Caki2 (cell line): Measurements from ENCODE around the gene ZNF536. TPM values are rescaled to one million over a fixed set of nuclear protein-coding genes. Genes with fewer than 3 reads are reported as not detected.

ENCODE experiments used
- DNase-seq: peaks from one replicate; pipeline ENCODE4 v3.0.0-alpha.2; 2015; ENCODE audit warnings: low read depth
- in situ Hi-C: cut with HindIII; loops from 2 replicates; pipeline ENCODE4 v1.10.0; 2016; ENCODE audit warnings: low sequenced_read_pairs, low pct_unique_long_range_greater_than_20kb, mixed read lengths
- total RNA-seq: library from RNA; depleted of rRNA; stranded (reverse); fragments of >200 nt; shearing (Covaris generic); gene quantifications from 2 replicates; pipeline ENCODE4 v1.2.3, GENCODE V29; 2014; ENCODE audit warnings: low replicate concordance

The ZNF536 gene
- total RNA-seq, 1 experiment from 2014 or later = not detected

GRCh38 chr19:30522341-30522740, 150.2 kb downstream of the ZNF536 start:
- in situ Hi-C loops = no loop called here
- DNase-seq = no peak

GRCh38 chr19:30523791-30524190, 151.6 kb downstream of the ZNF536 start:
- in situ Hi-C loops = no loop called here
- DNase-seq = no peak

- in situ Hi-C loops = no loop called here
- no peak for DNase-seq
Observed at GRCh38 chr19:30525383-30525782, 153.2 kb downstream of the ZNF536 start.

- in situ Hi-C loops = no loop called here
- DNase-seq = no peak
Observed at GRCh38 chr19:30528919-30529318, 156.7 kb downstream of the ZNF536 start.

GRCh38 chr19:30529876-30530275, 157.7 kb downstream of the ZNF536 start:
- in situ Hi-C loops = no loop called here

GRCh38 chr19:30530751-30531150, 158.6 kb downstream of the ZNF536 start:
- no peak for DNase-seq
- in situ Hi-C loops = no loop called here

More at GRCh38 chr19:30529876-30530275, 157.7 kb downstream of the ZNF536 start:
- no peak for DNase-seq

GRCh38 chr19:30535011-30535410, 162.8 kb downstream of the ZNF536 start:
- in situ Hi-C loops = no loop called here
- DNase-seq = no peak

- in situ Hi-C loops = no loop called here
- DNase-seq = no peak
Observed at GRCh38 chr19:30536975-30537374, 164.8 kb downstream of the ZNF536 start.

GRCh38 chr19:30539315-30539714, 167.1 kb downstream of the ZNF536 start:
- DNase-seq = no peak
- in situ Hi-C loops = no loop called here

- no peak for DNase-seq
- in situ Hi-C loops = no loop called here
Observed at GRCh38 chr19:30539981-30540380, 167.8 kb downstream of the ZNF536 start.

- DNase-seq = no peak
- in situ Hi-C loops = no loop called here
Observed at GRCh38 chr19:30540761-30541160, 168.6 kb downstream of the ZNF536 start.

- in situ Hi-C loops = no loop called here
- DNase-seq = no peak
Observed at GRCh38 chr19:30541575-30541974, 169.4 kb downstream of the ZNF536 start.

GRCh38 chr19:30543243-30543945, 171.2 kb downstream of the ZNF536 start:
- DNase-seq = no peak
- in situ Hi-C loops = no loop called here

- no peak for DNase-seq
- in situ Hi-C loops = no loop called here
Observed at GRCh38 chr19:30545752-30546151, 173.6 kb downstream of the ZNF536 start.

GRCh38 chr19:30546332-30546731, 174.1 kb downstream of the ZNF536 start:
- in situ Hi-C loops = no loop called here
- no peak for DNase-seq

GRCh38 chr19:30547246-30547645, 175.1 kb downstream of the ZNF536 start:
- no peak for DNase-seq
- in situ Hi-C loops = no loop called here

GRCh38 chr19:30549151-30549550, 177.0 kb downstream of the ZNF536 start:
- in situ Hi-C loops = no loop called here
- DNase-seq = no peak

GRCh38 chr19:30551271-30551670, 179.1 kb downstream of the ZNF536 start:
- in situ Hi-C loops = no loop called here
- no peak for DNase-seq

GRCh38 chr19:30552593-30552992, 180.4 kb downstream of the ZNF536 start:
- in situ Hi-C loops = no loop called here
- DNase-seq = no peak

- DNase-seq = no peak
Observed at GRCh38 chr19:30555075-30555790, 183.0 kb downstream of the ZNF536 start.

More at GRCh38 chr19:30555075-30555790, 183.0 kb downstream of the ZNF536 start:
- in situ Hi-C loops = no loop called here
